ENCODE data around the gene OSBPL6.

OSBPL6 gene

GRCh38 chr2:178452334-178452733, 258.0 kb downstream of the OSBPL6 start:
- TF ChIP-seq EZH2phosphoT487 (IDR thresholded peaks at IDR 0.05; ENCODE audit: low read length) = no peak
- TF ChIP-seq, protein P1, sequence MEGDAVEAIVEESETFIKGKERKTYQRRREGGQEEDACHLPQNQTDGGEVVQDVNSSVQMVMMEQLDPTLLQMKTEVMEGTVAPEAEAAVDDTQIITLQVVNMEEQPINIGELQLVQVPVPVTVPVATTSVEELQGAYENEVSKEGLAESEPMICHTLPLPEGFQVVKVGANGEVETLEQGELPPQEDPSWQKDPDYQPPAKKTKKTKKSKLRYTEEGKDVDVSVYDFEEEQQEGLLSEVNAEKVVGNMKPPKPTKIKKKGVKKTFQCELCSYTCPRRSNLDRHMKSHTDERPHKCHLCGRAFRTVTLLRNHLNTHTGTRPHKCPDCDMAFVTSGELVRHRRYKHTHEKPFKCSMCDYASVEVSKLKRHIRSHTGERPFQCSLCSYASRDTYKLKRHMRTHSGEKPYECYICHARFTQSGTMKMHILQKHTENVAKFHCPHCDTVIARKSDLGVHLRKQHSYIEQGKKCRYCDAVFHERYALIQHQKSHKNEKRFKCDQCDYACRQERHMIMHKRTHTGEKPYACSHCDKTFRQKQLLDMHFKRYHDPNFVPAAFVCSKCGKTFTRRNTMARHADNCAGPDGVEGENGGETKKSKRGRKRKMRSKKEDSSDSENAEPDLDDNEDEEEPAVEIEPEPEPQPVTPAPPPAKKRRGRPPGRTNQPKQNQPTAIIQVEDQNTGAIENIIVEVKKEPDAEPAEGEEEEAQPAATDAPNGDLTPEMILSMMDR (IDR thresholded peaks at IDR 0.05; ENCODE audit: low read length) = no peak
- Histone ChIP-seq H3K9ac (ENCODE audit: low read length) (no peak overlapping the region), H3K36me3 (replicated peaks; ENCODE audit: insufficient read depth, low read length) (0 out of 2 replicates have a peak, but pooled peaks cover 5% of the 10 kb centered on the region), H3K4me3 (ENCODE audit: low read length) (no peak overlapping the region), H3K27me3 (replicated peaks; ENCODE audit: insufficient read depth, low read length) (no peaks in the 10 kb centered on the region), H4K20me1 (ENCODE audit: insufficient read depth, low read length) (no peaks in the 10 kb centered on the region), H3K79me2 (ENCODE audit: low read length) (peaks cover 24% of the 10 kb centered on the region), H3K9me2 (replicated peaks; ENCODE audit: insufficient read depth, low read length) (no peaks in the 10 kb centered on the region), H3K4me2 (ENCODE audit: low read depth, low read length) (no peak overlapping the region), H3K4me1 (ENCODE audit: low read length) (peaks cover 14% of the 10 kb centered on the region), H3K27ac (ENCODE audit: low read length) (no peak overlapping the region), H2AFZ (ENCODE audit: low read length) (no peak overlapping the region), H3F3A (ENCODE audit: insufficient read depth, low read length) (peaks cover 17% of the 10 kb centered on the region), H3K9me3 (replicated peaks; ENCODE audit: insufficient read depth, low read length) (no peaks in the 10 kb centered on the region)
- no peak for DNase-seq
